HL-60 (cell line): Measurements from ENCODE around the gene SIPA1.

Experiments used
- DNase-seq, 2 experiments: peaks; one replicate each; pipeline ENCODE4 v3.0.0-alpha.2; 2010 to 2020; ENCODE audit warnings: low read depth in 1 of 2, low spot score in 1 of 2
- H3K27ac ChIP-seq: fragments of 250-450 bp; sonication (Bioruptor Pico); replicated peaks from 2 replicates; pipeline ENCODE4 v1.5.1; 2020; ENCODE audit warnings: mild to moderate bottlenecking, moderate library complexity
- H3K27me3 ChIP-seq: fragments of 250-450 bp; sonication (Bioruptor Pico); 2 replicates; pipeline ENCODE4 v1.5.1; 2021; ENCODE audit warnings: mild to moderate bottlenecking, moderate library complexity; ENCODE audit not compliant: insufficient read depth, poor library complexity, severe bottlenecking
- H3K4me3 ChIP-seq: replicated peaks from 2 replicates; pipeline ENCODE4 v1.5.1; 2011; ENCODE audit warnings: mild to moderate bottlenecking, control low read depth, low read length; ENCODE audit not compliant: insufficient read depth
- GABPA ChIP-seq: IDR thresholded peaks from 2 replicates; pipeline ENCODE4 v1.6.1; 2012; ENCODE audit warnings: low read depth
- POLR2AphosphoS5 ChIP-seq: IDR thresholded peaks from 2 replicates; pipeline ENCODE4 v1.6.1; 2012; ENCODE audit warnings: low read depth
- SPI1 ChIP-seq: IDR thresholded peaks from 2 replicates; pipeline ENCODE4 v1.6.1; 2012; ENCODE audit warnings: low read depth, mild to moderate bottlenecking, borderline replicate concordance
- TF ChIP-seq, protein P1 (sequence below): IDR thresholded peaks from one replicate; pipeline ENCODE4 v1.5.1; 2011; ENCODE audit warnings: low read length, control low read depth, inconsistent platforms; ENCODE audit not compliant: insufficient read depth
- TF ChIP-seq, protein P2 (sequence below): IDR thresholded peaks from 2 replicates; pipeline ENCODE4 v1.6.1; 2012; ENCODE audit warnings: low read depth; ENCODE audit not compliant: insufficient replicate concordance

The SIPA1 gene

DNA sequence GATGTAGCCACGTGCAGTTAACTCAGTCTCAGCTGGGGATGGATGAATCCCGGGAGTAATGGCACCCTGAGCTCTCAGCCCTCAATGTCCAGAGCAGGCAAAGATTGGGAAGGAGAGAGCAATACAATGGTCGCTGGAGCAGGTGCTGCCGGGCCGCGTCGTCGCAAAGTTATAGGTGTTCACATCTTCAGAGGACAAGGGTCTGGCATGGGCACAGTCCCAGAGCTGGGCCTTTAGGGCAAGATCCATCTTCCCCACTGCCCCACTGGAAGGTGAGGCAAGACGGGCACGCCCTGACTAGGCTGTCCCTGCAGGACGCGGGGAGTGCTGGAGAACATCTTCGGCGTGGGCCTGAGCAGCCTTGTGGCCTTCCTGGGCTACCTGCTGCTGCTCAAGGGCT is 14.7 kb upstream of the SIPA1 start:
- no peaks in the 10 kb centered on the region for H3K27me3 ChIP-seq
- H3K27ac ChIP-seq: no peak overlapping the region
- DNase-seq: no peak
- no peak overlapping the region for H3K4me3 ChIP-seq
- TF ChIP-seq, protein P1, sequence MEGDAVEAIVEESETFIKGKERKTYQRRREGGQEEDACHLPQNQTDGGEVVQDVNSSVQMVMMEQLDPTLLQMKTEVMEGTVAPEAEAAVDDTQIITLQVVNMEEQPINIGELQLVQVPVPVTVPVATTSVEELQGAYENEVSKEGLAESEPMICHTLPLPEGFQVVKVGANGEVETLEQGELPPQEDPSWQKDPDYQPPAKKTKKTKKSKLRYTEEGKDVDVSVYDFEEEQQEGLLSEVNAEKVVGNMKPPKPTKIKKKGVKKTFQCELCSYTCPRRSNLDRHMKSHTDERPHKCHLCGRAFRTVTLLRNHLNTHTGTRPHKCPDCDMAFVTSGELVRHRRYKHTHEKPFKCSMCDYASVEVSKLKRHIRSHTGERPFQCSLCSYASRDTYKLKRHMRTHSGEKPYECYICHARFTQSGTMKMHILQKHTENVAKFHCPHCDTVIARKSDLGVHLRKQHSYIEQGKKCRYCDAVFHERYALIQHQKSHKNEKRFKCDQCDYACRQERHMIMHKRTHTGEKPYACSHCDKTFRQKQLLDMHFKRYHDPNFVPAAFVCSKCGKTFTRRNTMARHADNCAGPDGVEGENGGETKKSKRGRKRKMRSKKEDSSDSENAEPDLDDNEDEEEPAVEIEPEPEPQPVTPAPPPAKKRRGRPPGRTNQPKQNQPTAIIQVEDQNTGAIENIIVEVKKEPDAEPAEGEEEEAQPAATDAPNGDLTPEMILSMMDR: no peak
- TF ChIP-seq GABPA (no peak), SPI1 (no peak), POLR2AphosphoS5 (no peak)
- TF ChIP-seq, protein P2, sequence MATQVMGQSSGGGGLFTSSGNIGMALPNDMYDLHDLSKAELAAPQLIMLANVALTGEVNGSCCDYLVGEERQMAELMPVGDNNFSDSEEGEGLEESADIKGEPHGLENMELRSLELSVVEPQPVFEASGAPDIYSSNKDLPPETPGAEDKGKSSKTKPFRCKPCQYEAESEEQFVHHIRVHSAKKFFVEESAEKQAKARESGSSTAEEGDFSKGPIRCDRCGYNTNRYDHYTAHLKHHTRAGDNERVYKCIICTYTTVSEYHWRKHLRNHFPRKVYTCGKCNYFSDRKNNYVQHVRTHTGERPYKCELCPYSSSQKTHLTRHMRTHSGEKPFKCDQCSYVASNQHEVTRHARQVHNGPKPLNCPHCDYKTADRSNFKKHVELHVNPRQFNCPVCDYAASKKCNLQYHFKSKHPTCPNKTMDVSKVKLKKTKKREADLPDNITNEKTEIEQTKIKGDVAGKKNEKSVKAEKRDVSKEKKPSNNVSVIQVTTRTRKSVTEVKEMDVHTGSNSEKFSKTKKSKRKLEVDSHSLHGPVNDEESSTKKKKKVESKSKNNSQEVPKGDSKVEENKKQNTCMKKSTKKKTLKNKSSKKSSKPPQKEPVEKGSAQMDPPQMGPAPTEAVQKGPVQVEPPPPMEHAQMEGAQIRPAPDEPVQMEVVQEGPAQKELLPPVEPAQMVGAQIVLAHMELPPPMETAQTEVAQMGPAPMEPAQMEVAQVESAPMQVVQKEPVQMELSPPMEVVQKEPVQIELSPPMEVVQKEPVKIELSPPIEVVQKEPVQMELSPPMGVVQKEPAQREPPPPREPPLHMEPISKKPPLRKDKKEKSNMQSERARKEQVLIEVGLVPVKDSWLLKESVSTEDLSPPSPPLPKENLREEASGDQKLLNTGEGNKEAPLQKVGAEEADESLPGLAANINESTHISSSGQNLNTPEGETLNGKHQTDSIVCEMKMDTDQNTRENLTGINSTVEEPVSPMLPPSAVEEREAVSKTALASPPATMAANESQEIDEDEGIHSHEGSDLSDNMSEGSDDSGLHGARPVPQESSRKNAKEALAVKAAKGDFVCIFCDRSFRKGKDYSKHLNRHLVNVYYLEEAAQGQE: no peak

DNA sequence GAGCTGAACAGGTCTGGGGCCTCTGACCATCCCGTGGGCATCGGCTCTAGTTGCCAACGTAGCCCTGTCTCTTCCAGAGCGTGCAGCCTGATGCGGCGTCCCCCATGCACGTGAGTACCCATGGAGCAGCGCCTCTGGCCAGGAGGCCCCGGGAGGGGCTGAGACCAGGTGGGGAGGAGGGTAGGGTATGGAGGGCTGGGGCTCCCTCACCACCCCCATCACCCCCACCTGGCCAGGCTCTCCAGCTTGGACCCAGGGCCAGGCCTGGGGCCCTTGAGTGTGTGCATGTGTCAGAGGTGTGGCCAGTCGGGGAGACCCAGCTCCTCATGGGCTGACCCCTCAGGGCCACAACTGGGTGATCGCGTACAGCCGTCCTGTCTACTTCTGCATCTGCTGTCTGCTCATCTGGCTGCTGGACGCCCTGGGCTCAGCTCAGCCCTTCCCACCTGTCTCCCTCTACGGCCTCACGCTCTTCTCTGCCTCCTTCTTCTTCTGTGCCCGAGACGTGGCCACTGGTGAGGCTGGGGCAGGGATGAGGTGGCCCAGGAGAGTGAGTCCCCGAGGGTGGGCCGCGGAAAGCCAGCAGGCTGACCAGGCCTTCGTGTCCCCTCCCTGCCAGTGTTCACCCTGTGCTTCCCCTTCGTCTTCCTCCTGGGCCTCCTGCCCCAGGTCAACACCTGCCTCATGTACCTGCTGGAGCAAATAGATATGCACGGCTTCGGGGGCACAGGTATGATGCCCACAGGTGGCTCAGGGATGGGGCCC is 13.9 kb upstream of the SIPA1 start:
- Histone ChIP-seq H3K4me3 (no peak overlapping the region), H3K27me3 (no peaks in the 10 kb centered on the region), H3K27ac (no peak overlapping the region)
- TF ChIP-seq SPI1: no peak
- no peak for TF ChIP-seq GABPA
- TF ChIP-seq, protein P1: no peak
- TF ChIP-seq POLR2AphosphoS5: no peak
- TF ChIP-seq, protein P2: no peak
- no peak for DNase-seq

DNA sequence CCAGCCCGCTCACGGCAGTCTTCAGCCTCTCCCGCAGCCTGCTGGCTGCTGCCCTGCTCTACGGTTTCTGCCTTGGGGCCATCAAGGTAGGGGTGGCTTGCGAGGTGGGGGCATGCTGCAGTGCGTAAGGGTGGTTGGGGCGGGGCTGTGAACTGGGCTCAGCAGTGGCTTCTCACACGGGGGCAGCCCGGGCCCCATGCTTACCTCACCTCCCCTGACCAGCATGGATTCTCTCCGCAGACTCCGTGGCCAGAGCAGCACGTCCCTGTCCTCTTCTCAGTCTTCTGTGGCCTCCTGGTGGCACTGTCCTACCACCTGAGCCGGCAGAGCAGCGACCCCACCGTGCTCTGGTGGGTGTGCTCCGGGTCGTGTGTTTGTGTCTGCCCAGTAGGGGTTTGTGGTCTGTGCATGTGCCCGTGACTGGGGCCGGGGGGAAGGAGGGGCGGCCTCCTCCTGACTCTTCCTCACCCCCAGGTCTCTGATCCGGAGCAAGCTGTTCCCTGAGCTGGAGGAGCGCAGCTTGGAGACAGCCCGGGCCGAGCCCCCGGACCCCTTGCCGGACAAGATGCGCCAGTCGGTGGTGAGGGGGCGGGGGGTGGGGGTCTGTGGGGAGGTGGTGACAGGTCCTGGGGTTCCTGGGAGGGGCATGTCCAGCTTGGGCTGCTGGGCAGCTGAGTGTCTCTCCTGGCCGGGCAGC is 12.8 kb upstream of the SIPA1 start:
- no peak for DNase-seq
- no peak overlapping the region for H3K4me3 ChIP-seq
- H3K27ac ChIP-seq: no peak overlapping the region
- no peaks in the 10 kb centered on the region for H3K27me3 ChIP-seq
- TF ChIP-seq POLR2AphosphoS5: no peak
- TF ChIP-seq SPI1: no peak
- TF ChIP-seq, protein P2: no peak
- TF ChIP-seq, protein P1: no peak
